NT2/D1 (cell line): ENCODE measurements around the gene KMT2C.

Experiments
- YY1 ChIP-seq: IDR thresholded peaks from 2 replicates; pipeline ENCODE4 v1.6.1; 2011; ENCODE audit not compliant: insufficient read length, insufficient read depth
- ZNF274 ChIP-seq: IDR thresholded peaks from 2 replicates; pipeline ENCODE4 v1.6.1; 2011; ENCODE audit warnings: mild to moderate bottlenecking, low read depth, low read length

DNA sequence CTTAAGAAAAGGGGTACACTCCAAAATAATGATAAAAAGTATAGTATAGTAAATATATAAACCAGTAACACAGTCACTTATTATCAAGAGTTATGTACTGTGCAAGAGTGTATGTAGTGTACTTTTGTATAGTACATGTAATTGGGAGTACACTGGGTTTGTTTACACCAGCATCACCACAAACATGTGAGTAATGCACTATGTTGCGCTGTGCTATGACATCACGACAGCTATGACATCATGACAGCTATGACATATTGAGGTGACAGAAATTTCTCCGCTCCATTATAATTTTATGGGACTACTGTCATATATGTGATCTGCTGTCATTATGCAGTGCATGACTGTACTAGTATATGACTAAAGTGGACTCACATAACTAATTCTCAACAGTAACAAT lies 84.6 kb downstream of the KMT2C start:
- TF ChIP-seq ZNF274 (no peak), YY1 (no peak)
